B cell (primary cell): ENCODE measurements around the gene ERGIC1. TPM values are rescaled to one million over a fixed set of nuclear protein-coding genes. Genes with fewer than 3 reads are reported as not detected.

Experiments used
- ATAC-seq: fragments of 200-7000 bp; cut with Tn5 transposase; one replicate; pipeline ENCODE4 v1.10.0; 2021; ENCODE audit warnings: low read depth, mild to moderate bottlenecking, moderate number of reproducible peaks, moderate library complexity
- CTCF ChIA-PET: fragments of 350-600 bp; sonication (Branson Sonifier 250); formaldehyde crosslinking; loops from one replicate; lab custom pipeline; 2021; ENCODE audit warnings: antibody characterized with exemption, inconsistent platforms; lab: Charles Lee
- POLR2A ChIA-PET: fragments of 350-600 bp; sonication (Branson Sonifier 250); formaldehyde crosslinking; loops from one replicate; lab custom pipeline; 2021; ENCODE audit warnings: antibody characterized with exemption; lab: Charles Lee
- DNase-seq: peaks from one replicate; pipeline ENCODE4 v3.0.0; 2013
- H2AFZ ChIP-seq: 2 replicates; pipeline ENCODE4 v1.6.1; 2012; ENCODE audit warnings: mild to moderate bottlenecking, low read depth, low read length; ENCODE audit not compliant: insufficient read depth, poor library complexity, severe bottlenecking
- H3K27ac ChIP-seq, 2 donors: 1 replicate in 1 of 2; 2 replicates in 1 of 2; pipeline ENCODE4 v1.5.1; 2012 to 2013; ENCODE audit warnings: low read length in 2 of 2, mild to moderate bottlenecking in 2 of 2, moderate library complexity in 1 of 2
- H3K27me3 ChIP-seq, 4 experiments: fragments of 200-600 bp in 1 of 4; sonication (generic) in 1 of 4; replicated peaks in 1 of 4; 1 replicate in 2 of 4; 2 replicates in 2 of 4; pipeline versions ENCODE4 v1.6.1 to v1.7.0; 2013 to 2016; ENCODE audit warnings: low read length in 3 of 4, mild to moderate bottlenecking in 2 of 4, mixed read lengths in 1 of 4, moderate library complexity in 1 of 4; ENCODE audit not compliant: insufficient read depth in 4 of 4, control insufficient read depth in 3 of 4; ENCODE audit errors: control extremely low read depth in 1 of 4
- H3K36me3 ChIP-seq, 2 experiments: replicated peaks in 1 of 2; 1 replicate in 1 of 2; 2 replicates in 1 of 2; pipeline versions ENCODE4 v1.6.1 to v1.7.1; 2013; ENCODE audit warnings: low read length in 1 of 2; ENCODE audit not compliant: insufficient read depth in 2 of 2, control insufficient read depth in 1 of 2; ENCODE audit errors: control extremely low read depth in 1 of 2, extremely low read depth in 1 of 2
- H3K4me1 ChIP-seq, 2 donors: fragments of 200-600 bp in 1 of 2; sonication (generic) in 1 of 2; 1 replicate in 1 of 2; 2 replicates in 1 of 2; pipeline versions ENCODE4 v1.5.1 to v1.6.1; 2013 to 2017; ENCODE audit warnings: low read length in 2 of 2; ENCODE audit not compliant: control insufficient read depth in 2 of 2, insufficient read depth in 2 of 2
- H3K4me2 ChIP-seq: replicated peaks from 2 replicates; pipeline ENCODE3; 2012; ENCODE audit warnings: mild to moderate bottlenecking, low read depth, low read length; ENCODE audit not compliant: poor library complexity, severe bottlenecking
- H3K4me3 ChIP-seq, 5 experiments: fragments of 200-600 bp in 1 of 5; sonication (generic) in 1 of 5; 1 replicate in 3 of 5; 2 replicates in 2 of 5; pipeline versions ENCODE4 v1.5.1 to v1.7.0; 2011 to 2016; ENCODE audit warnings: low read length in 4 of 5, mild to moderate bottlenecking in 4 of 5, low read depth in 2 of 5, control low read depth in 1 of 5, moderate library complexity in 1 of 5; ENCODE audit not compliant: insufficient read depth in 1 of 5; ENCODE audit errors: control extremely low read depth in 1 of 5, extremely low read depth in 1 of 5
- H3K79me2 ChIP-seq: fragments of 200-600 bp; sonication (generic); one replicate; pipeline ENCODE4 v1.6.0; 2016; ENCODE audit warnings: low read length; ENCODE audit not compliant: control insufficient read depth, insufficient read depth
- H3K9ac ChIP-seq: fragments of 200-600 bp; sonication (generic); 2 replicates; pipeline ENCODE4 v1.6.1; 2017; ENCODE audit warnings: mild to moderate bottlenecking, low read length, moderate library complexity
- H3K9me3 ChIP-seq, 3 donors: one replicate each; pipeline versions ENCODE4 v1.6.1 to v1.7.1; 2013; ENCODE audit warnings: low read length in 2 of 3; ENCODE audit not compliant: control insufficient read depth in 2 of 3, insufficient read depth in 1 of 3; ENCODE audit errors: control extremely low read depth in 1 of 3
- H4K20me1 ChIP-seq: 2 replicates; pipeline ENCODE4 v1.6.0; 2012; ENCODE audit warnings: mild to moderate bottlenecking, low read length; ENCODE audit not compliant: insufficient read depth, control insufficient read depth, poor library complexity, severe bottlenecking
- H3K27ac Mint-ChIP-seq: one replicate; pipeline ENCODE4 v1.8.0; 2021; ENCODE audit warnings: mixed read lengths
- H3K27me3 Mint-ChIP-seq: one replicate; pipeline ENCODE4 v1.8.0; 2021; ENCODE audit warnings: mixed read lengths
- H3K4me1 Mint-ChIP-seq: one replicate; pipeline ENCODE4 v1.8.0; 2021; ENCODE audit warnings: mixed read lengths
- H3K4me3 Mint-ChIP-seq: one replicate; pipeline ENCODE4 v1.8.0; 2021; ENCODE audit warnings: mixed read lengths
- H3K9me3 Mint-ChIP-seq: one replicate; pipeline ENCODE4 v1.8.0; 2022; ENCODE audit warnings: mixed read lengths; ENCODE audit not compliant: insufficient read depth
- CTCF ChIP-seq: fragments of 200-600 bp; IDR thresholded peaks from one replicate; pipeline ENCODE4 v1.8.0; 2022; ENCODE audit warnings: antibody characterized with exemption, mild to moderate bottlenecking
- EZH2 ChIP-seq: IDR thresholded peaks from 2 replicates; pipeline ENCODE4 v1.6.1; 2012; ENCODE audit warnings: borderline replicate concordance, low read depth, mild to moderate bottlenecking, moderate library complexity, low read length; ENCODE audit not compliant: insufficient read depth, poor library complexity, severe bottlenecking
- WGBS: methylation state at CpG from one replicate; pipeline ENCODE4 v1.1.5; 2013; ENCODE audit warnings: missing lambda C conversion rate; ENCODE audit not compliant: insufficient coverage; 5-methylcytosine and 5-hydroxymethylcytosine counted together
- intact Hi-C: fragments of 100-400 bp; cut with micrococcal nuclease; formaldehyde crosslinking; loops from one replicate; pipeline ENCODE4 v1.10.0; 2022
- polyA plus RNA-seq: library from polyadenylated mRNA; depleted of rRNA; stranded (reverse); fragments of >200 nt; gene quantifications from 2 replicates; pipeline ENCODE4 v1.2.3, GENCODE V29; 2012
- total RNA-seq, 2 donors: library from RNA; stranded (reverse); fragments of 120-200 nt in 1 of 2; gene quantifications; 1 replicate in 1 of 2; 2 replicates in 1 of 2; pipeline versions ENCODE4 v1.2.3 to v1.2.4, GENCODE V29; 2013 to 2022

ERGIC1 gene
- total and polyA plus RNA-seq, 2 donors (not counting 1 experiment from before 2014, with no cell fraction given), result 86.3 to 140 TPM

- no peak overlapping the region for H3K4me3 ChIP-seq
- peaks cover 95% of the 10 kb centered on the region for H3K79me2 ChIP-seq
- H3K27ac Mint-ChIP-seq, result peak overlapping the region; percentile 95
- H3K4me1 Mint-ChIP-seq, result peaks cover 86% of the 10 kb centered on the region
- H3K27ac ChIP-seq, result peak overlapping the region; percentile 88 to 95
- H3K9me3 ChIP-seq, result no peaks in the 10 kb centered on the region
- DNase-seq (no peak), ATAC-seq (no peak)
- no peaks in the 10 kb centered on the region for H3K27me3 ChIP-seq
- CTCF ChIA-PET, result interaction anchor here (0.8 to 5.6 kb wide), 5 partner anchors 9 to 134 kb away, joined by 3 to 40 read pairs (median 7); partner anchors contain the start of gene DUSP1
- TF ChIP-seq EZH2 (no peak), CTCF (no peak)
- intact Hi-C loops, result no loop called here
- peaks cover 71 to 84% of the 10 kb centered on the region in 2 donors for H3K4me1 ChIP-seq
- H3K4me2 ChIP-seq, result peak overlapping the region; percentile 67
- H3K27me3 Mint-ChIP-seq, result no peaks in the 10 kb centered on the region
- no peak overlapping the region for H2AFZ ChIP-seq
- peaks cover 15% of the 10 kb centered on the region for H4K20me1 ChIP-seq
- POLR2A ChIA-PET, result interaction anchor here (1.2 to 2.4 kb wide), 4 partner anchors 8 to 77 kb away, joined by 3 to 15 read pairs (median 3); partner anchors contain the start of gene DUSP1
- H3K4me3 Mint-ChIP-seq, result peak overlapping the region; percentile 37
- peaks cover 1 to 23% of the 10 kb centered on the region in 2 experiments for H3K36me3 ChIP-seq
- H3K9ac ChIP-seq, result no peak overlapping the region
- 92% methylated on average over 2 of the region's 3 CpGs for WGBS
- no peaks in the 10 kb centered on the region for H3K9me3 Mint-ChIP-seq
Observed at GRCh38 chr5:172848419-172848818, 14.4 kb downstream of the ERGIC1 start.
